ENCODE data around the gene SEC24D.

DNA sequence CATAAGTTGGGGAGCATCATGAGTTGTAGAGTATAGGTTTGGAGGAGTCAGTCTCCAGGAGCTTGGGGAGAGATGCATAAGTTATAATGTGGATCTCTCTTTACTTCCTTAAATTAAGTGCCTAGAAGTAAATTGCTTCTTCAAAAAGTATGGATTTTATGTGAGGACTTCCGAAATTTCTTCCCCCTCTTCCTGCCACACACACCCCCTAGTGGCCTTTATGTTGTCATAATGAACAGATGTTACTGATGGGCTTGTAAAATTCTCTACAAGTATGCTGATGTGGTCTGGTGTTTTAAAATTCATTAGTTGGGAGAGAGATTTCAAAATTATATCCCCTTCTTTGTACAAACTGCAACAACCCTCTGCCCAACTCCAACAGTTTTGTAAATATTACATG, 153.0 kb downstream of the SEC24D start:
- TF ChIP-seq POLR2A (IDR thresholded peaks at IDR 0.05; ENCODE audit: control extremely low read depth in 1 of 2, low read depth in 2 of 2, low read length in 2 of 2) = no peak
- TF ChIP-seq, protein P1, sequence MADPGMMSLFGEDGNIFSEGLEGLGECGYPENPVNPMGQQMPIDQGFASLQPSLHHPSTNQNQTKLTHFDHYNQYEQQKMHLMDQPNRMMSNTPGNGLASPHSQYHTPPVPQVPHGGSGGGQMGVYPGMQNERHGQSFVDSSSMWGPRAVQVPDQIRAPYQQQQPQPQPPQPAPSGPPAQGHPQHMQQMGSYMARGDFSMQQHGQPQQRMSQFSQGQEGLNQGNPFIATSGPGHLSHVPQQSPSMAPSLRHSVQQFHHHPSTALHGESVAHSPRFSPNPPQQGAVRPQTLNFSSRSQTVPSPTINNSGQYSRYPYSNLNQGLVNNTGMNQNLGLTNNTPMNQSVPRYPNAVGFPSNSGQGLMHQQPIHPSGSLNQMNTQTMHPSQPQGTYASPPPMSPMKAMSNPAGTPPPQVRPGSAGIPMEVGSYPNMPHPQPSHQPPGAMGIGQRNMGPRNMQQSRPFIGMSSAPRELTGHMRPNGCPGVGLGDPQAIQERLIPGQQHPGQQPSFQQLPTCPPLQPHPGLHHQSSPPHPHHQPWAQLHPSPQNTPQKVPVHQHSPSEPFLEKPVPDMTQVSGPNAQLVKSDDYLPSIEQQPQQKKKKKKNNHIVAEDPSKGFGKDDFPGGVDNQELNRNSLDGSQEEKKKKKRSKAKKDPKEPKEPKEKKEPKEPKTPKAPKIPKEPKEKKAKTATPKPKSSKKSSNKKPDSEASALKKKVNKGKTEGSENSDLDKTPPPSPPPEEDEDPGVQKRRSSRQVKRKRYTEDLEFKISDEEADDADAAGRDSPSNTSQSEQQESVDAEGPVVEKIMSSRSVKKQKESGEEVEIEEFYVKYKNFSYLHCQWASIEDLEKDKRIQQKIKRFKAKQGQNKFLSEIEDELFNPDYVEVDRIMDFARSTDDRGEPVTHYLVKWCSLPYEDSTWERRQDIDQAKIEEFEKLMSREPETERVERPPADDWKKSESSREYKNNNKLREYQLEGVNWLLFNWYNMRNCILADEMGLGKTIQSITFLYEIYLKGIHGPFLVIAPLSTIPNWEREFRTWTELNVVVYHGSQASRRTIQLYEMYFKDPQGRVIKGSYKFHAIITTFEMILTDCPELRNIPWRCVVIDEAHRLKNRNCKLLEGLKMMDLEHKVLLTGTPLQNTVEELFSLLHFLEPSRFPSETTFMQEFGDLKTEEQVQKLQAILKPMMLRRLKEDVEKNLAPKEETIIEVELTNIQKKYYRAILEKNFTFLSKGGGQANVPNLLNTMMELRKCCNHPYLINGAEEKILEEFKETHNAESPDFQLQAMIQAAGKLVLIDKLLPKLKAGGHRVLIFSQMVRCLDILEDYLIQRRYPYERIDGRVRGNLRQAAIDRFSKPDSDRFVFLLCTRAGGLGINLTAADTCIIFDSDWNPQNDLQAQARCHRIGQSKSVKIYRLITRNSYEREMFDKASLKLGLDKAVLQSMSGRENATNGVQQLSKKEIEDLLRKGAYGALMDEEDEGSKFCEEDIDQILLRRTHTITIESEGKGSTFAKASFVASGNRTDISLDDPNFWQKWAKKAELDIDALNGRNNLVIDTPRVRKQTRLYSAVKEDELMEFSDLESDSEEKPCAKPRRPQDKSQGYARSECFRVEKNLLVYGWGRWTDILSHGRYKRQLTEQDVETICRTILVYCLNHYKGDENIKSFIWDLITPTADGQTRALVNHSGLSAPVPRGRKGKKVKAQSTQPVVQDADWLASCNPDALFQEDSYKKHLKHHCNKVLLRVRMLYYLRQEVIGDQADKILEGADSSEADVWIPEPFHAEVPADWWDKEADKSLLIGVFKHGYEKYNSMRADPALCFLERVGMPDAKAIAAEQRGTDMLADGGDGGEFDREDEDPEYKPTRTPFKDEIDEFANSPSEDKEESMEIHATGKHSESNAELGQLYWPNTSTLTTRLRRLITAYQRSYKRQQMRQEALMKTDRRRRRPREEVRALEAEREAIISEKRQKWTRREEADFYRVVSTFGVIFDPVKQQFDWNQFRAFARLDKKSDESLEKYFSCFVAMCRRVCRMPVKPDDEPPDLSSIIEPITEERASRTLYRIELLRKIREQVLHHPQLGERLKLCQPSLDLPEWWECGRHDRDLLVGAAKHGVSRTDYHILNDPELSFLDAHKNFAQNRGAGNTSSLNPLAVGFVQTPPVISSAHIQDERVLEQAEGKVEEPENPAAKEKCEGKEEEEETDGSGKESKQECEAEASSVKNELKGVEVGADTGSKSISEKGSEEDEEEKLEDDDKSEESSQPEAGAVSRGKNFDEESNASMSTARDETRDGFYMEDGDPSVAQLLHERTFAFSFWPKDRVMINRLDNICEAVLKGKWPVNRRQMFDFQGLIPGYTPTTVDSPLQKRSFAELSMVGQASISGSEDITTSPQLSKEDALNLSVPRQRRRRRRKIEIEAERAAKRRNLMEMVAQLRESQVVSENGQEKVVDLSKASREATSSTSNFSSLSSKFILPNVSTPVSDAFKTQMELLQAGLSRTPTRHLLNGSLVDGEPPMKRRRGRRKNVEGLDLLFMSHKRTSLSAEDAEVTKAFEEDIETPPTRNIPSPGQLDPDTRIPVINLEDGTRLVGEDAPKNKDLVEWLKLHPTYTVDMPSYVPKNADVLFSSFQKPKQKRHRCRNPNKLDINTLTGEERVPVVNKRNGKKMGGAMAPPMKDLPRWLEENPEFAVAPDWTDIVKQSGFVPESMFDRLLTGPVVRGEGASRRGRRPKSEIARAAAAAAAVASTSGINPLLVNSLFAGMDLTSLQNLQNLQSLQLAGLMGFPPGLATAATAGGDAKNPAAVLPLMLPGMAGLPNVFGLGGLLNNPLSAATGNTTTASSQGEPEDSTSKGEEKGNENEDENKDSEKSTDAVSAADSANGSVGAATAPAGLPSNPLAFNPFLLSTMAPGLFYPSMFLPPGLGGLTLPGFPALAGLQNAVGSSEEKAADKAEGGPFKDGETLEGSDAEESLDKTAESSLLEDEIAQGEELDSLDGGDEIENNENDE (IDR thresholded peaks at IDR 0.05; ENCODE audit: insufficient replicate concordance, low read length) = no peak
- TF ChIP-seq ZNF274 (IDR thresholded peaks at IDR 0.05; ENCODE audit: borderline replicate concordance, extremely low read depth, low read length) = no peak
- TF ChIP-seq BACH1 (IDR thresholded peaks at IDR 0.05; ENCODE audit: low read length) = no peak
- peak in 2 of 3 experiments; percentile 41 to 54; a peak in 2 of 4 replicates for TF ChIP-seq CTCF (IDR thresholded peaks at IDR 0.05; ENCODE audit: control extremely low read depth in 1 of 3, insufficient read depth in 1 of 3, low read depth in 1 of 3, low read length in 3 of 3)
- no peak for TF ChIP-seq JUN (IDR thresholded peaks at IDR 0.05; ENCODE audit: low read depth, low read length)
- no peak for TF ChIP-seq BRCA1 (IDR thresholded peaks at IDR 0.05; ENCODE audit: low read depth, low read length)
- TF ChIP-seq ATF3 (IDR thresholded peaks at IDR 0.05; ENCODE audit: insufficient read depth, low read depth, low read length) = no peak
- TF ChIP-seq EZH2 (IDR thresholded peaks at IDR 0.05; ENCODE audit: low read depth, low read length, severe bottlenecking) = no peak
- TF ChIP-seq KDM1A (IDR thresholded peaks at IDR 0.05; ENCODE audit: borderline replicate concordance, low read length) = no peak
- TF ChIP-seq POLR2AphosphoS5 (IDR thresholded peaks at IDR 0.05; ENCODE audit: low read depth, low read length) = no peak
- TF ChIP-seq TEAD4 (IDR thresholded peaks at IDR 0.05; ENCODE audit: low read depth, low read length) = no peak
- no peak for TF ChIP-seq RBBP5 (IDR thresholded peaks at IDR 0.05; ENCODE audit: borderline replicate concordance, low read depth, low read length)
- no peak for TF ChIP-seq SIN3A (conservative IDR thresholded peaks at IDR 0.05 in 1 of 2, IDR thresholded peaks at IDR 0.05 in 1 of 2; ENCODE audit: low read depth in 1 of 2, low read length in 2 of 2)
